ENCODE measurements around the gene ARHGEF4.

ARHGEF4 gene

GRCh38 chr2:130921164-130921476, 84.4 kb downstream of the ARHGEF4 start:
- no peak for DNase-seq

- no peak for DNase-seq
Measured at GRCh38 chr2:130922417-130922816, 85.7 kb downstream of the ARHGEF4 start.

- DNase-seq: no peak
Measured at GRCh38 chr2:130928385-130928784, 91.7 kb downstream of the ARHGEF4 start.

GRCh38 chr2:130930740-130931659, 94.3 kb downstream of the ARHGEF4 start:
- DNase-seq: no peak

- no peak for DNase-seq
Measured at GRCh38 chr2:130933501-130933900, 96.8 kb downstream of the ARHGEF4 start.

GRCh38 chr2:130936451-130936850, 99.7 kb downstream of the ARHGEF4 start:
- no peak for DNase-seq

- DNase-seq: no peak
Measured at GRCh38 chr2:130947967-130948366, 111.3 kb downstream of the ARHGEF4 start.

GRCh38 chr2:130949954-130950353, 113.2 kb downstream of the ARHGEF4 start:
- DNase-seq: no peak

GRCh38 chr2:130951018-130951417, 114.3 kb downstream of the ARHGEF4 start:
- DNase-seq: peak; percentile 1

GRCh38 chr2:130954873-130955272, 118.2 kb downstream of the ARHGEF4 start:
- no peak for DNase-seq

- DNase-seq: no peak
Measured at GRCh38 chr2:130957915-130958314, 121.2 kb downstream of the ARHGEF4 start.

GRCh38 chr2:130963196-130963848, 126.6 kb downstream of the ARHGEF4 start:
- DNase-seq: no peak

- DNase-seq: no peak
Measured at GRCh38 chr2:130963849-130964793, 127.4 kb downstream of the ARHGEF4 start.

GRCh38 chr2:130964931-130965330, 128.2 kb downstream of the ARHGEF4 start:
- no peak for DNase-seq

- DNase-seq: no peak
Measured at GRCh38 chr2:130966149-130966774, 129.5 kb downstream of the ARHGEF4 start.

- DNase-seq: no peak
Measured at GRCh38 chr2:130966775-130967490, 130.2 kb downstream of the ARHGEF4 start.

- no peak for DNase-seq
Measured at GRCh38 chr2:130972410-130972809, 135.7 kb downstream of the ARHGEF4 start.

GRCh38 chr2:130975729-130976128, 139.0 kb downstream of the ARHGEF4 start:
- DNase-seq: no peak

- no peak for DNase-seq
Measured at GRCh38 chr2:130976591-130977237, 140.0 kb downstream of the ARHGEF4 start.

- no peak for DNase-seq
Measured at GRCh38 chr2:130977461-130978050, 140.8 kb downstream of the ARHGEF4 start.

GRCh38 chr2:130981667-130982066, 145.0 kb downstream of the ARHGEF4 start:
- no peak for DNase-seq

Measured in inflammatory macrophage treated with lipopolysaccharide for 4 hours (primary cell).